ENCODE results near the gene RAD51B.

Gene RAD51B

DNA sequence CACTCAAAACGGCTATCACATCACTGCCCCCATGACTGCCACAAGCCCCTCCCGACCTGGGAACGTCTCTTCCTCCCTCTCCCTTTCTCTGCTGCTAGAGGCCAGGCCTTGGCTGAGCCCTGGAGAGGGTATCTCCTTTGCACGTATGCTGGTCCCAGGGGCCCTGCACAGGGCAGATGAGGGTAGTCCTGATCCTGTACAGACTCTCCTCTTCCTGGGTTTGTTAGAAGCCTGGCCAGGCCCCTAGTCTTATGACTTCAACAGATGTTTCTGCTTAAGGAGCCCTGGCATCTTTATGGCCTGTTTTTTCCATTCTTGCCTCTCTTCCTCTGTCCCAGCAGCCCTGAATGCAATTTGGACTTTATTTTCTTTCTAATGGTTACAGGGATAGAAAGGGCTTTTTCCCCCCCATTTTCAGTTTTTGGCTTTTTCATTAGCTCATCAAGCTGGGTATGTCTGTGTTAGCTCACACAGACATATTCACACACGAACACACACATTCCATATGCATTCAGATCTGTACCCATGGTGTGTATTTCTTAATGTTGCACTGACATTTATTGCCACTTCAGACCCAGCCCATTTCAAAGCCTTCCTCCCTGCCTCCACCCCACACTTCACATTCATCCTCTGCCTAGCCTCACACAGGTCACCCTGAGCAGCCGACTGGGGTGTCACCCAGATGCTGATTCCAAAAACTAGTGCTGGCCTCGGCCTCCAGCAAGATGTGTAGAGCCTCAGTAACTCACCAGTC lies 770.0 kb downstream of the RAD51B start:
- H3K4me3 ChIP-seq (replicated peaks; ENCODE audit: insufficient read depth, low read length) = no peak overlapping the region
- DNase-seq (ENCODE audit: low read depth in 1 of 2, low spot score in 1 of 2) = no peak
- TF ChIP-seq SPI1 (IDR thresholded peaks at IDR 0.05; ENCODE audit: borderline replicate concordance, low read depth) (no peak), CTCF (IDR thresholded peaks at IDR 0.05; ENCODE audit: insufficient read depth, low read length) (no peak), POLR2AphosphoS5 (IDR thresholded peaks at IDR 0.05; ENCODE audit: low read depth) (no peak), REST (IDR thresholded peaks at IDR 0.05; ENCODE audit: insufficient replicate concordance, low read depth) (no peak), GABPA (IDR thresholded peaks at IDR 0.05; ENCODE audit: low read depth) (no peak)
- no peak overlapping the region for H3K27ac ChIP-seq (replicated peaks)
- no peaks in the 10 kb centered on the region for H3K27me3 ChIP-seq (ENCODE audit: insufficient read depth, poor library complexity, severe bottlenecking)

GRCh38 chr14:68590201-68590522 lies 770.6 kb downstream of the RAD51B start:
- no peak overlapping the region for H3K27ac ChIP-seq (replicated peaks)
- no peak for TF ChIP-seq CTCF (IDR thresholded peaks at IDR 0.05; ENCODE audit: insufficient read depth, low read length)
- no peak for TF ChIP-seq REST (IDR thresholded peaks at IDR 0.05; ENCODE audit: insufficient replicate concordance, low read depth)
- TF ChIP-seq SPI1 (IDR thresholded peaks at IDR 0.05; ENCODE audit: borderline replicate concordance, low read depth) = no peak
- TF ChIP-seq GABPA (IDR thresholded peaks at IDR 0.05; ENCODE audit: low read depth) = no peak
- TF ChIP-seq POLR2AphosphoS5 (IDR thresholded peaks at IDR 0.05; ENCODE audit: low read depth) = no peak
- H3K27me3 ChIP-seq (ENCODE audit: insufficient read depth, poor library complexity, severe bottlenecking) = no peaks in the 10 kb centered on the region
- no peak overlapping the region for H3K4me3 ChIP-seq (replicated peaks; ENCODE audit: insufficient read depth, low read length)
- DNase-seq (ENCODE audit: low read depth in 1 of 2, low spot score in 1 of 2) = no peak

- DNase-seq (ENCODE audit: low read depth in 1 of 2, low spot score in 1 of 2) = no peak
- Histone ChIP-seq H3K27me3 (ENCODE audit: insufficient read depth, poor library complexity, severe bottlenecking) (no peaks in the 10 kb centered on the region), H3K4me3 (replicated peaks; ENCODE audit: insufficient read depth, low read length) (no peak overlapping the region), H3K27ac (replicated peaks) (no peak overlapping the region)
- TF ChIP-seq CTCF (IDR thresholded peaks at IDR 0.05; ENCODE audit: insufficient read depth, low read length) (no peak), SPI1 (IDR thresholded peaks at IDR 0.05; ENCODE audit: borderline replicate concordance, low read depth) (no peak), POLR2AphosphoS5 (IDR thresholded peaks at IDR 0.05; ENCODE audit: low read depth) (no peak), REST (IDR thresholded peaks at IDR 0.05; ENCODE audit: insufficient replicate concordance, low read depth) (no peak), GABPA (IDR thresholded peaks at IDR 0.05; ENCODE audit: low read depth) (no peak)
Measured at GRCh38 chr14:68591786-68592185, 772.2 kb downstream of the RAD51B start.

All from HL-60 (cell line).